Mononuclear cell (primary cell): ENCODE results near the gene CMIP. TPM values are rescaled to one million over a fixed set of nuclear protein-coding genes. Genes with fewer than 3 reads are reported as not detected.

Experiments used
- H3K27me3 ChIP-seq: 2 replicates; pipeline ENCODE4 v1.6.0; 2011; ENCODE audit warnings: low read length, control low read depth; ENCODE audit not compliant: insufficient read depth
- H3K4me1 ChIP-seq: 2 replicates; pipeline ENCODE4 v1.5.1; 2011; ENCODE audit warnings: mild to moderate bottlenecking, low read length, control low read depth; ENCODE audit not compliant: insufficient read depth
- H3K4me3 ChIP-seq: 2 replicates; pipeline ENCODE4 v1.5.1; 2011; ENCODE audit warnings: mild to moderate bottlenecking, low read length, moderate library complexity
- H3K9me3 ChIP-seq: 2 replicates; pipeline ENCODE4 v1.5.1; 2011; ENCODE audit warnings: low read depth, mild to moderate bottlenecking, control low read depth, low read length
- total RNA-seq: library from RNA; depleted of rRNA; stranded (reverse); fragments of >200 nt; gene quantifications from one replicate; pipeline ENCODE4 v1.2.3, GENCODE V29; 2012

The CMIP gene
- total RNA-seq, 1 donor = 29.6 TPM

DNA sequence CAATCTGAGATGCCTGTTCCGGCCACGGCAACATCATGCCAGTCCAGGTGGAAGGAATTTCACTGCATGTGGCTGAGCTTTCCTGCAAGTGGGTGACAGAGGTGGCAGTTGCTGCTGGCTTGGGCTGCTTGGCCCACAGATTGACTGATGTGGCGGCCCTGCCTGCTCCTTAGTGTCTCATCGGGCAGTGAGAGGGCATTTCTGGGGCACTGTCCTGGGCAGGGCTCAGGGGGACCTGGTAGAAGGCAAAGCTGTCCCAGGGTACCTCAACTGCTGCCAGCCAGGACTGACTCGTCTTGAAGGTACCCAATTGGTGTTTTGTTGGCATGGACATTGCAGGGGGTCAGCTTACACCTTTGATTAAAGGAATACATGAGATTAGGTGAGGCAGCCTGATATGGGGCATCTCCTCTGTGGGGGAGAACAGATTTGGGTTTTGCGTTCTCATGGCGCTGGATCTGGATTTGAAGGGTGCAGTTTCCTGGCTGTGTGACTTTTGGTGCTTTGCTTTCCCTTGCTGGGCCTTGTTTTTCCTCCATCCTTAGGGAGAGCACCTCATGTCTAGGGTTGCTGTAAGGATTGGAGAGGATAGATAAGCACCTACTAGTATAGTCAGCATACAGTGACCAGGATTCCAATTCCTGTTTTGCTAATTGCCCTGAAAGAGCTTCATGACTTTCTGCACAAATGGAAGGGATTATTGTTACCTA lies 5.4 kb downstream of the CMIP start:
- Histone ChIP-seq H3K4me3 (no peak overlapping the region), H3K27me3 (no peaks in the 10 kb centered on the region), H3K9me3 (no peaks in the 10 kb centered on the region), H3K4me1 (peaks cover 80% of the 10 kb centered on the region)

GRCh38 chr16:81450783-81451491 lies 6.3 kb downstream of the CMIP start:
- no peak overlapping the region for H3K4me3 ChIP-seq
- no peaks in the 10 kb centered on the region for H3K27me3 ChIP-seq
- no peaks in the 10 kb centered on the region for H3K9me3 ChIP-seq
- peaks cover 84% of the 10 kb centered on the region for H3K4me1 ChIP-seq

DNA sequence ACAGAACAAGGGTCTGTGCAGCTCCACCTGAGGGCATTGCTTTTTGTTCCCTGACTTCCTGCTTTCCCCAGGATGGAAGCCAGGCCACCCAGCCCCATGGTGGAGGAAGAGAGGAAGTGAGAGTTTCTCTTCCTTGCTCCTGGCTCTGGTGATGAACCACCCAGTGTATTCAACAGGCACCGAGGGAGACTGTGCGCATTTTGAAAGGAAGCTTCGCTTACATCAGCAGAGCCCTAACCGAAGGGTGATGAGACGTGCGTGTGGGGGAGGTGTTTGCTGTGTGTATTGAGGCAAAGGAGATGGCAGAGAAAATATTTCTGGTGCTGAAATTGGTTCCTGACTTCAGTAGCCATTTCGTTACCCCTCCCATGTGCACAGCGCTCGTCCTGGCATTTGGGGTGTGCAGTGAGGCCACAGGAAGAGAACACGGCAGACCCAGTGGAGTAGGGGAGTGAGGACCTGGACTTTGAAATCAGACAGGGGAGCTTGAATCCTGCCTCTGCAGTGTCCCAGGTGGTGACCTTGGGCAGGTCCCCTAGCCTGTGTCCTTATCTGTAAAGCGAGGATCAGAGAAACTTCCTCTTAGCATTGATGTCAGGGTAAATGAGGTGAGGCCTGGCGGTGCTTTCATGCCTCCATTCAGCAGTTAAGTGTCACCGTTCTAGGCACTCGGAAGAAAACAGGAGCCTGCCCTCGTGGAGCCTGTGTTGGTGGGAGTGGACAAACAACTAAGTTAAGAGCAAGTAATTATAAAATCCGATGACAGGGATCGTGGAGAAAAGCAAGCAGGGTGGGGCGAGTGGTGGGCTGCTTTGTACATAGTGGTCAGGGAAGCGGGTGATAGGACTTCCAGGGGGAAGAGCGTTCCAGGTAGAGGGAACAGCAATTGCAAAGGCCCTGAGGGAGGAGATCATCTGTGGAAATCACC lies 7.4 kb downstream of the CMIP start:
- peaks cover 86% of the 10 kb centered on the region for H3K4me1 ChIP-seq

GRCh38 chr16:81453091-81453728 lies 8.6 kb downstream of the CMIP start:
- Histone ChIP-seq H3K9me3 (no peaks in the 10 kb centered on the region), H3K4me3 (no peak overlapping the region), H3K4me1 (peaks cover 86% of the 10 kb centered on the region), H3K27me3 (no peaks in the 10 kb centered on the region)

More for the DNA sequence above, 7.4 kb downstream of the CMIP start:
- H3K9me3 ChIP-seq = no peaks in the 10 kb centered on the region
- no peak overlapping the region for H3K4me3 ChIP-seq
- no peaks in the 10 kb centered on the region for H3K27me3 ChIP-seq

DNA sequence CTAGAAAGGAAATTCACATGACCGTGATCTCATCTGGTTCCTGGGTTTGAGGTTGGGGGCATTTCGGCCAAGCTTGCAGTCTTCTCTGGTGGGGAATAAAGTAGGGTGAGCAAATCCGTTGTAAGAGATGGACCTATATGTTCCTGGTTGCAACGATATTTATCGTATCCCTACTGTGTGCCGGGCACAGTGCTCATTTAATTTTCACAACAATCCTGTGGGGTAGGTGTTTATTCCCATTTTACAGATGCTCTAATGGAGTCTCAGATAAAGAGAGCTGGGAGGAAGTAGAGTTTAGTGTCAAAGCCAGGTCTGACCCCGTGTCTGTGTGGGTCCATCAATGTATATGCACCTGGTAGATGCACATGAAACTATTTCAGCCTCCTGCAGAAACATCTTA lies 9.4 kb downstream of the CMIP start:
- Histone ChIP-seq H3K4me1 (peaks cover 84% of the 10 kb centered on the region), H3K4me3 (no peak overlapping the region), H3K27me3 (no peaks in the 10 kb centered on the region), H3K9me3 (no peaks in the 10 kb centered on the region)

DNA sequence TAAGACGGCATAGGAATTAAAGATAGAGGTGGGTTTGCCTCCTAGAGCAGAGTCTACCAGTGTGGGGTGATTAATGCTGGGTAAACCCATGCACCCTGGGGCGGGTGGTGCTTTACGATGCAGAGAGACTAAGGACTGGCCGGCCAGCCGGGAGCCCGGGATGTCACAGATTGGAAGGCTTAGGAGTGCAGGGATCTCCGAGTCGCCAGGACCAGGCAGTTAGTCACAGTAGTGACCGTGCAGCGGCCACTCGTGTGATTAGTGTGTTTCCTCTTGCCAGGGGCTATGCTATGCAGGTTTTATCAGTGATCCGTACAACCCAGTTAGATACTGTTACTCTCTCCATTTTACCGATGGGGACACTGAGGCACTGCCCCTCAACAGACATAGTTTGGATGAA lies 10.4 kb downstream of the CMIP start:
- no peak overlapping the region for H3K4me3 ChIP-seq
- no peaks in the 10 kb centered on the region for H3K9me3 ChIP-seq
- no peaks in the 10 kb centered on the region for H3K27me3 ChIP-seq
- peaks cover 83% of the 10 kb centered on the region for H3K4me1 ChIP-seq

- H3K4me1 ChIP-seq = peaks cover 83% of the 10 kb centered on the region
- H3K27me3 ChIP-seq = no peaks in the 10 kb centered on the region
- H3K9me3 ChIP-seq = no peaks in the 10 kb centered on the region
- no peak overlapping the region for H3K4me3 ChIP-seq
Observed at GRCh38 chr16:81455720-81456494, 11.3 kb downstream of the CMIP start.

- Histone ChIP-seq H3K27me3 (no peaks in the 10 kb centered on the region), H3K4me1 (peaks cover 83% of the 10 kb centered on the region), H3K4me3 (no peak overlapping the region), H3K9me3 (no peaks in the 10 kb centered on the region)
Observed at GRCh38 chr16:81456523-81457325, 12.1 kb downstream of the CMIP start.

- H3K4me1 ChIP-seq = peaks cover 83% of the 10 kb centered on the region
- no peaks in the 10 kb centered on the region for H3K9me3 ChIP-seq
- no peaks in the 10 kb centered on the region for H3K27me3 ChIP-seq
- no peak overlapping the region for H3K4me3 ChIP-seq
Observed at GRCh38 chr16:81457326-81458133, 12.9 kb downstream of the CMIP start.

DNA sequence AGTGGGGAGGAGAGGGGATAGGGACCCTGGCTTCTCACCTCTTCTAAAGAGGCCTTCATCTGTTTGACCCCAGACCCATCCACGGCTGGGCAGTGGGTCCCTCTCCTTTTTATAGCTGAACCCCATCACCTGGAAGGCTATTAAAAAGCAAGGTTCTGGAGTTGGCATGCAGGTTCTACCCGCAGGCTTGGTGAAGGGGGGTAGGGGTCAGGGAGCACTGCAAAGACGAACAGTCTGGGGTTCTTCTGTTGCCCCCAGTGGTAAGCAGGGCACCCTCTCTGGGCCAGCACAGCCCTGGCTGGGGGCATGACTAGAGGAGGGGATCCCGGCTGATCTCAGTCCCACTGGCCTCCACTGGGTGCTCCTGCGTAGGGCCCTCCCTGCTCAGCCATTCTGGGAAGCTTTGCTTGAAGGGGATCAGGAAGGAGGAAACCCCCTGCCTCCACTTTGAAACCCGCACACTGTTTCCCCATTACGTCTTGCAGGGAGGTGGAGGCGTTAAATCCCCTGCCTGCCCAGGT lies 13.6 kb downstream of the CMIP start:
- Histone ChIP-seq H3K27me3 (no peaks in the 10 kb centered on the region), H3K4me3 (no peak overlapping the region), H3K4me1 (peaks cover 76% of the 10 kb centered on the region), H3K9me3 (no peaks in the 10 kb centered on the region)

GRCh38 chr16:81458827-81459598 lies 14.4 kb downstream of the CMIP start:
- H3K4me1 ChIP-seq = peaks cover 75% of the 10 kb centered on the region

DNA sequence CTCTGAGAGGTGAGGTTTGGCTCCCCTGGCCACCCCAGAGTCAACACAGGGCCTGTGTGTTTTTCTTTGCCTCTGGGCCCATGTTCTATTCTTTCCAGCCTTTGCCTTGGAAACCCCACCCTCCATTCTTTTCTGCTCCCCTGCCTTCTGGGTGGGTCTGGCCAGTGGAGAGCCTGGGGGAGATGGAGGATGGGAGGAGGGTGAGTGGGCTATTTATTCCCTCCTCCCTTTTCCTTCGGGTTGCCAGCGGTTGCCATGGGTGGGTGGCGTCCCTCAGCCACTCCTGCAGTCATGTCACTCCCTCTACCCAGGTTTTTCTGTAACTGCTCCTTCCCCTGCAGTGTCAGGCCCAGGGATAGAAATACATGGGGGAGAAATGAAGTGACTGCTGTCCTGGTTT lies 15.5 kb downstream of the CMIP start:
- Histone ChIP-seq H3K27me3 (no peaks in the 10 kb centered on the region), H3K4me3 (no peak overlapping the region), H3K9me3 (no peaks in the 10 kb centered on the region), H3K4me1 (peaks cover 79% of the 10 kb centered on the region)

More at GRCh38 chr16:81458827-81459598, 14.4 kb downstream of the CMIP start:
- Histone ChIP-seq H3K4me3 (no peak overlapping the region), H3K27me3 (no peaks in the 10 kb centered on the region), H3K9me3 (no peaks in the 10 kb centered on the region)
